ENCODE measurements around the gene ELP5.
A peak's percentile ranks its signal among the peaks of the same experiment; 100 is the strongest.

The ELP5 gene

DNA sequence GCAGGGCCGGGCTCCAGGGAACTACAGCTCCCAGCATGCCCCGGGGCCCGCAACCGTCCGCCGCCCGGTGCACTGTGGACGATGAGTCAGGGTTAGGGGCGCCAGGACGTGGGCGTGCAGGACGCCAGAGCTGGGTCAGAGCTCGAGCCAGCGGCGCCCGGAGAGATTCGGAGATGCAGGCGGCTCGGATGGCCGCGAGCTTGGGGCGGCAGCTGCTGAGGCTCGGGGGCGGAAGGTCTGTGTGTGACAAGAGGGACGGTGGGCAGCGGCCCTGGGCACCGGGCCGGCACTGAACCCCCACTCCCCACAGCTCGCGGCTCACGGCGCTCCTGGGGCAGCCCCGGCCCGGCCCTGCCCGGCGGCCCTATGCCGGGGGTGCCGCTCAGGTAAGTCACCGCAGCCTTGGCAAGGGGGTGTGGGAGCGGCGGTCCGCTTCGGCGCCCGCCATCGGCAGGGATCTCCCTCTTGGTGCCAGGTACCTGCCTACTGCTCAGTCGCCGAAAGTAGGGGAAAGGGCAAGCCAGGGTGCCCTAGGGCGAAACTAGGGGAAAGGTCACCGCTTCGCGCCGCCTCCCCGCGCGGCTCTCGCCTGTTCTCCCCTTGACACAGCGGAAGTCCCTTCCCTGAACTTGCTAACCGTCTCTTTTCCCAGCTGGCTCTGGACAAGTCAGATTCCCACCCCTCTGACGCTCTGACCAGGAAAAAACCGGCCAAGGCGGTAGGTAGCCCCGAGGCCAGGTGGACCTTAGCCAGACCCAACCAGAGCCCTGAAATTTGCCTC lies 32.0 kb upstream of the ELP5 start, which contains the start of the genes ACADVL and DLG4:
ACADVL (plus strand) TSS at position 127 of the 781 bp plus-strand sequence; CDS start at position 174, 47 bp downstream.
DLG4 (minus strand) TSS at position 25 of the 781 bp plus-strand sequence.
- peak within 1 kb of the TSS; percentile 98 for H3K27ac ChIP-seq
- TF ChIP-seq, protein P1, sequence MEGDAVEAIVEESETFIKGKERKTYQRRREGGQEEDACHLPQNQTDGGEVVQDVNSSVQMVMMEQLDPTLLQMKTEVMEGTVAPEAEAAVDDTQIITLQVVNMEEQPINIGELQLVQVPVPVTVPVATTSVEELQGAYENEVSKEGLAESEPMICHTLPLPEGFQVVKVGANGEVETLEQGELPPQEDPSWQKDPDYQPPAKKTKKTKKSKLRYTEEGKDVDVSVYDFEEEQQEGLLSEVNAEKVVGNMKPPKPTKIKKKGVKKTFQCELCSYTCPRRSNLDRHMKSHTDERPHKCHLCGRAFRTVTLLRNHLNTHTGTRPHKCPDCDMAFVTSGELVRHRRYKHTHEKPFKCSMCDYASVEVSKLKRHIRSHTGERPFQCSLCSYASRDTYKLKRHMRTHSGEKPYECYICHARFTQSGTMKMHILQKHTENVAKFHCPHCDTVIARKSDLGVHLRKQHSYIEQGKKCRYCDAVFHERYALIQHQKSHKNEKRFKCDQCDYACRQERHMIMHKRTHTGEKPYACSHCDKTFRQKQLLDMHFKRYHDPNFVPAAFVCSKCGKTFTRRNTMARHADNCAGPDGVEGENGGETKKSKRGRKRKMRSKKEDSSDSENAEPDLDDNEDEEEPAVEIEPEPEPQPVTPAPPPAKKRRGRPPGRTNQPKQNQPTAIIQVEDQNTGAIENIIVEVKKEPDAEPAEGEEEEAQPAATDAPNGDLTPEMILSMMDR (IDR thresholded peaks at IDR 0.05), result no peak
- TF ChIP-seq ZFX (IDR thresholded peaks at IDR 0.05; ENCODE audit: borderline replicate concordance), result no peak

- peak overlapping the region; percentile 98 for H3K27ac ChIP-seq
- TF ChIP-seq, protein P1 (IDR thresholded peaks at IDR 0.05), result peak; percentile 72
- no peak for TF ChIP-seq ZFX (IDR thresholded peaks at IDR 0.05; ENCODE audit: borderline replicate concordance)
These were observed 31.3 kb upstream of the ELP5 start for GRCh38 chr17:7220593-7221277.

- no peak for TF ChIP-seq ZFX (IDR thresholded peaks at IDR 0.05; ENCODE audit: borderline replicate concordance)
- TF ChIP-seq, protein P1 (IDR thresholded peaks at IDR 0.05), result no peak
- H3K27ac ChIP-seq, result peak overlapping the region; percentile 98
These were observed 30.5 kb upstream of the ELP5 start for GRCh38 chr17:7221278-7222092.

DNA sequence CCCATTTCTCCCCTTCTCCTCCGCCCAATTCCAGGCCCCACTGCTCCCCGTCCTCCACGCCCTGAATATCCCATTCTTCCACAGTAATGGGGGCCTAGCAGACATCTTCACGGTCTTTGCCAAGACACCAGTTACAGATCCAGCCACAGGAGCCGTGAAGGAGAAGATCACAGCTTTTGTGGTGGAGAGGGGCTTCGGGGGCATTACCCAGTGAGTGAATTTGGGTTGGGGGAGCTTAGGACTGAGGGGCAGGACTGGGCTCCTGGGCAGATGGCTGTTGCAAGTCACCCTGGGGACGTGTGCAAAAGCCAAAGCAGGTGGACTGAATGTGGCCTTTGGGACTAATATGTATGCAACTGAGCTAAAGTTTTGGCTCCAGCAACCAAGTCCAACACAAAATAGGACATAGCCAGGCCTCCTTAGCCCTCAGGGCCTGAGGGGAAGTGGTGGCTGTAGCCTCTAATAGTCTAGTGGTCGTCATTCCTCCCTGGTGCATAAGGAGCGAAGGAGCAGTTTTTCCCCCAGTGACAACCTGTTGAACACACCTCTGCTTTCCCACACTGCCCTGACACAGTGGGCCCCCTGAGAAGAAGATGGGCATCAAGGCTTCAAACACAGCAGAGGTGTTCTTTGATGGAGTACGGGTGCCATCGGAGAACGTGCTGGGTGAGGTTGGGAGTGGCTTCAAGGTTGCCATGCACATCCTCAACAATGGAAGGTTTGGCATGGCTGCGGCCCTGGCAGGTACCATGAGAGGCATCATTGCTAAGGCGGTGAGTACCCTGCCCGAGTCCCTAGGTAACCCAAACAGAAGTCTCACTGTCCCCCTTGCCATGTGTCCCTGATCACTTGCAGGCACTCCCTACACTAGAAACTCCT lies 29.7 kb upstream of the ELP5 start:
- peak overlapping the region; percentile 98 for H3K27ac ChIP-seq
- TF ChIP-seq, protein P1 (IDR thresholded peaks at IDR 0.05), result no peak
- no peak for TF ChIP-seq ZFX (IDR thresholded peaks at IDR 0.05; ENCODE audit: borderline replicate concordance)

- peak overlapping the region; percentile 98 for H3K27ac ChIP-seq
These were observed 29.1 kb upstream of the ELP5 start for GRCh38 chr17:7222972-7223292.

GRCh38 chr17:7223375-7223774 lies 28.6 kb upstream of the ELP5 start:
- TF ChIP-seq, protein P1 (IDR thresholded peaks at IDR 0.05), result no peak
- no peak for TF ChIP-seq ZFX (IDR thresholded peaks at IDR 0.05; ENCODE audit: borderline replicate concordance)
- H3K27ac ChIP-seq, result peak overlapping the region; percentile 98

More at GRCh38 chr17:7222972-7223292, 29.1 kb upstream of the ELP5 start:
- TF ChIP-seq ZFX (IDR thresholded peaks at IDR 0.05; ENCODE audit: borderline replicate concordance), result no peak
- TF ChIP-seq, protein P1 (IDR thresholded peaks at IDR 0.05), result no peak

Measured in 22Rv1 (cell line).